PC-3 (cell line): Measurements from ENCODE around the gene NENF. TPM values are rescaled to one million over a fixed set of nuclear protein-coding genes. Genes with fewer than 3 reads are reported as not detected.

Experiments
- ATAC-seq: fragments of 200-7000 bp; cut with Tn5 transposase; 2 replicates; pipeline ENCODE4 v1.9.1; 2020; ENCODE audit warnings: mild to moderate bottlenecking, moderate library complexity
- BruUV-seq: library from RNA; stranded (reverse); fragments of 400-500 nt; replicated peaks from 2 replicates; lab custom pipeline; 2021; lab: Mats Ljungman, UMichigan
- CTCF ChIA-PET: fragments of 300-600 bp; sonication (Branson Sonifier 250); formaldehyde crosslinking; loops from one replicate; lab custom pipeline; 2022; ENCODE audit warnings: antibody characterized with exemption; lab: Charles Lee
- POLR2A ChIA-PET: fragments of 300-600 bp; sonication (Branson Sonifier 250); formaldehyde crosslinking; loops from one replicate; lab custom pipeline; 2022; ENCODE audit warnings: antibody characterized with exemption; ENCODE audit not compliant: unreplicated experiment; lab: Charles Lee
- DNase-seq: peaks from one replicate; pipeline ENCODE4 v3.0.0-alpha.2; 2015
- H2AFZ ChIP-seq: fragments of 300-600 bp; sonication (generic); 2 replicates; pipeline ENCODE4 v1.6.0; 2016; ENCODE audit warnings: antibody characterized with exemption, low read length
- H3F3A ChIP-seq: fragments of 300-600 bp; sonication (generic); one replicate; pipeline ENCODE4 v1.6.0; 2017; ENCODE audit warnings: antibody characterized with exemption, low read length, control low read depth, mild to moderate bottlenecking; ENCODE audit not compliant: unreplicated experiment
- H3K27ac ChIP-seq: fragments of 300-600 bp; sonication (generic); 2 replicates; pipeline ENCODE4 v1.5.1; 2016; ENCODE audit warnings: mild to moderate bottlenecking, low read length
- H3K27me3 ChIP-seq: fragments of 300-600 bp; sonication (generic); 2 replicates; pipeline ENCODE4 v1.6.1; 2016; ENCODE audit warnings: low read length, mixed read lengths
- H3K36me3 ChIP-seq: fragments of 300-600 bp; sonication (generic); 2 replicates; pipeline ENCODE4 v1.6.1; 2016; ENCODE audit warnings: low read depth, mixed run types, low read length, mixed read lengths
- H3K4me1 ChIP-seq: fragments of 300-600 bp; sonication (generic); 2 replicates; pipeline ENCODE4 v1.5.1; 2016; ENCODE audit warnings: low read length; ENCODE audit not compliant: insufficient read depth
- H3K4me2 ChIP-seq: fragments of 300-600 bp; sonication (generic); 2 replicates; pipeline ENCODE4 v1.6.0; 2016; ENCODE audit warnings: low read length
- H3K4me3 ChIP-seq: fragments of 300-600 bp; sonication (generic); 2 replicates; pipeline ENCODE4 v1.5.1; 2016; ENCODE audit warnings: mild to moderate bottlenecking, low read length, mixed read lengths
- H3K79me2 ChIP-seq: fragments of 300-600 bp; sonication (generic); 2 replicates; pipeline ENCODE4 v1.6.1; 2017; ENCODE audit warnings: low read length, mixed read lengths
- H3K9ac ChIP-seq: fragments of 300-600 bp; sonication (generic); 2 replicates; pipeline ENCODE4 v1.6.0; 2016; ENCODE audit warnings: mild to moderate bottlenecking, low read length
- H3K9me2 ChIP-seq: fragments of 300-600 bp; sonication (generic); replicated peaks from 2 replicates; pipeline ENCODE4 v1.6.1; 2016; ENCODE audit warnings: mixed run types, low read length, mixed read lengths
- H3K9me3 ChIP-seq: fragments of 300-600 bp; sonication (generic); 2 replicates; pipeline ENCODE4 v1.6.1; 2016; ENCODE audit warnings: low read length, mixed read lengths
- H4K20me1 ChIP-seq: fragments of 300-600 bp; sonication (generic); 2 replicates; pipeline ENCODE4 v1.6.1; 2016; ENCODE audit warnings: low read length, mixed read lengths
- CTCF ChIP-seq: fragments of 300-600 bp; sonication (generic); conservative IDR thresholded peaks from 2 replicates; pipeline ENCODE4 v1.5.1; 2017; ENCODE audit warnings: antibody characterized with exemption, low read depth, mild to moderate bottlenecking, low read length
- EZH2 ChIP-seq: fragments of 300-600 bp; sonication (generic); IDR thresholded peaks from one replicate; pipeline ENCODE4 v1.6.1; 2017; ENCODE audit warnings: antibody characterized with exemption, mild to moderate bottlenecking, low read length; ENCODE audit not compliant: unreplicated experiment
- EZH2phosphoT487 ChIP-seq: fragments of 300-600 bp; sonication (generic); IDR thresholded peaks from 2 replicates; pipeline ENCODE4 v1.6.1; 2018; ENCODE audit warnings: mild to moderate bottlenecking, antibody characterized with exemption, low read length, borderline replicate concordance
- intact Hi-C: fragments of 100-400 bp; cut with micrococcal nuclease; formaldehyde crosslinking; loops from 2 replicates; pipeline ENCODE4 v1.9.0; 2023
- total RNA-seq: library from RNA; depleted of rRNA; stranded (reverse); fragments of >200 nt; gene quantifications from 2 replicates; pipeline ENCODE4 v1.2.3, GENCODE V29; 2014

The NENF gene
- total RNA-seq, 1 experiment from 2014 or later = 161 TPM

- POLR2A ChIA-PET = no interaction called here
- Histone ChIP-seq H3K9me3 (no peaks in the 10 kb centered on the region), H3K27ac (no peak overlapping the region), H3K4me2 (peak overlapping the region; percentile 95), H3K79me2 (peaks cover 24% of the 10 kb centered on the region), H4K20me1 (no peaks in the 10 kb centered on the region), H3K9me2 (no peaks in the 10 kb centered on the region), H3K27me3 (no peaks in the 10 kb centered on the region), H3K4me3 (peak overlapping the region; percentile 79), H3K4me1 (peaks cover 10% of the 10 kb centered on the region), H3K36me3 (peaks cover 10% of the 10 kb centered on the region), H3K9ac (no peak overlapping the region), H3F3A (no peaks in the 10 kb centered on the region), H2AFZ (peak overlapping the region; percentile 89)
- intact Hi-C loops = no loop called here
- ATAC-seq (no peak), DNase-seq (no peak)
- BruUV-seq = no TSS peak
- CTCF ChIA-PET = interaction anchor here (0.7 kb wide), 1 partner anchor 8 kb away, joined by 9 read pairs; no protein-coding TSS in a partner anchor
- TF ChIP-seq CTCF (no peak), EZH2 (no peak), EZH2phosphoT487 (no peak)
These were observed 17.4 kb upstream of the NENF start for GRCh38 chr1:212415107-212415841.

- Histone ChIP-seq H3K9me2 (no peaks in the 10 kb centered on the region), H4K20me1 (no peaks in the 10 kb centered on the region), H3K4me3 (no peak overlapping the region), H3K27ac (no peak overlapping the region), H3K79me2 (no peaks in the 10 kb centered on the region), H3K27me3 (peaks cover 23% of the 10 kb centered on the region), H3K36me3 (no peaks in the 10 kb centered on the region), H2AFZ (no peak overlapping the region), H3K9ac (no peak overlapping the region), H3K4me1 (no peaks in the 10 kb centered on the region), H3K4me2 (no peak overlapping the region), H3F3A (no peaks in the 10 kb centered on the region), H3K9me3 (no peaks in the 10 kb centered on the region)
- TF ChIP-seq EZH2 (no peak), EZH2phosphoT487 (no peak), CTCF (no peak)
- intact Hi-C loops = no loop called here
- no peak for ATAC-seq
- DNase-seq = no peak
- BruUV-seq = no TSS peak
- POLR2A ChIA-PET = no interaction called here
- CTCF ChIA-PET = no interaction called here
These were observed 11.6 kb upstream of the NENF start for GRCh38 chr1:212421165-212421564.

GRCh38 chr1:212423879-212424278 is 8.8 kb upstream of the NENF start:
- Histone ChIP-seq H3K4me2 (no peak overlapping the region), H3K9me3 (no peaks in the 10 kb centered on the region), H2AFZ (no peak overlapping the region), H3K79me2 (no peaks in the 10 kb centered on the region), H3K4me1 (no peaks in the 10 kb centered on the region), H4K20me1 (no peaks in the 10 kb centered on the region), H3K27me3 (peaks cover 23% of the 10 kb centered on the region), H3K27ac (no peak overlapping the region), H3K9ac (no peak overlapping the region), H3K36me3 (no peaks in the 10 kb centered on the region), H3F3A (no peaks in the 10 kb centered on the region), H3K9me2 (no peaks in the 10 kb centered on the region), H3K4me3 (no peak overlapping the region)
- TF ChIP-seq EZH2 (no peak), EZH2phosphoT487 (no peak), CTCF (no peak)
- no peak for ATAC-seq
- BruUV-seq = no TSS peak
- CTCF ChIA-PET = no interaction called here
- intact Hi-C loops = no loop called here
- POLR2A ChIA-PET = no interaction called here
- no peak for DNase-seq
